Measurements from ENCODE around the gene WASF3.
A peak's percentile ranks its signal among the peaks of the same experiment; 100 is the strongest.

Gene WASF3

GRCh38 chr13:26605845-26606244, 48.4 kb downstream of the WASF3 start:
- Histone ChIP-seq H3K4me3 (ENCODE audit: low read length) (no peak overlapping the region), H2AFZ (ENCODE audit: low read length) (no peak overlapping the region), H3K79me2 (ENCODE audit: low read length) (no peaks in the 10 kb centered on the region), H3K9me2 (replicated peaks; ENCODE audit: insufficient read depth, low read length) (no peaks in the 10 kb centered on the region), H3K27ac (ENCODE audit: low read length) (no peak overlapping the region), H3K9me3 (replicated peaks; ENCODE audit: insufficient read depth, low read length) (no peaks in the 10 kb centered on the region), H3K4me2 (ENCODE audit: low read depth, low read length) (no peak overlapping the region), H3K36me3 (replicated peaks; ENCODE audit: insufficient read depth, low read length) (no peaks in the 10 kb centered on the region), H3K4me1 (ENCODE audit: low read length) (no peaks in the 10 kb centered on the region), H3K9ac (ENCODE audit: low read length) (no peak overlapping the region), H3F3A (ENCODE audit: insufficient read depth, low read length) (no peaks in the 10 kb centered on the region; the same call in 1 of the 2 replicates), H3K27me3 (replicated peaks; ENCODE audit: insufficient read depth, low read length) (no peaks in the 10 kb centered on the region), H4K20me1 (ENCODE audit: insufficient read depth, low read length) (no peaks in the 10 kb centered on the region)
- DNase-seq = no peak
- TF ChIP-seq EZH2 (optimal IDR thresholded peaks at IDR 0.05; ENCODE audit: low read depth, low read length) (no peak), CTCF (IDR thresholded peaks at IDR 0.05; ENCODE audit: low read length) (no peak), EZH2phosphoT487 (IDR thresholded peaks at IDR 0.05; ENCODE audit: low read length) (no peak)

- Histone ChIP-seq H3K9me3 (replicated peaks; ENCODE audit: insufficient read depth, low read length) (no peaks in the 10 kb centered on the region), H3K36me3 (replicated peaks; ENCODE audit: insufficient read depth, low read length) (no peaks in the 10 kb centered on the region), H3K4me3 (ENCODE audit: low read length) (no peak overlapping the region), H3K4me1 (ENCODE audit: low read length) (no peaks in the 10 kb centered on the region), H3F3A (ENCODE audit: insufficient read depth, low read length) (no peaks in the 10 kb centered on the region; the same call in 1 of the 2 replicates), H2AFZ (ENCODE audit: low read length) (no peak overlapping the region), H3K27ac (ENCODE audit: low read length) (no peak overlapping the region), H3K9ac (ENCODE audit: low read length) (no peak overlapping the region), H4K20me1 (ENCODE audit: insufficient read depth, low read length) (no peaks in the 10 kb centered on the region), H3K27me3 (replicated peaks; ENCODE audit: insufficient read depth, low read length) (no peaks in the 10 kb centered on the region), H3K9me2 (replicated peaks; ENCODE audit: insufficient read depth, low read length) (no peaks in the 10 kb centered on the region), H3K4me2 (ENCODE audit: low read depth, low read length) (no peak overlapping the region), H3K79me2 (ENCODE audit: low read length) (no peaks in the 10 kb centered on the region)
- DNase-seq = peak; percentile 59
- TF ChIP-seq CTCF (IDR thresholded peaks at IDR 0.05; ENCODE audit: low read length) (no peak), EZH2phosphoT487 (IDR thresholded peaks at IDR 0.05; ENCODE audit: low read length) (no peak), EZH2 (optimal IDR thresholded peaks at IDR 0.05; ENCODE audit: low read depth, low read length) (no peak)
Measured at GRCh38 chr13:26606631-26607030, 49.1 kb downstream of the WASF3 start.

GRCh38 chr13:26614721-26615120, 57.2 kb downstream of the WASF3 start:
- no peaks in the 10 kb centered on the region for H3K9me3 ChIP-seq (replicated peaks; ENCODE audit: insufficient read depth, low read length)
- no peaks in the 10 kb centered on the region; the same call in 1 of the 2 replicates for H3K36me3 ChIP-seq (replicated peaks; ENCODE audit: insufficient read depth, low read length)
- no peaks in the 10 kb centered on the region for H3K27me3 ChIP-seq (replicated peaks; ENCODE audit: insufficient read depth, low read length)
- H3K4me3 ChIP-seq (ENCODE audit: low read length) = no peak overlapping the region
- TF ChIP-seq CTCF (IDR thresholded peaks at IDR 0.05; ENCODE audit: low read length) (no peak), EZH2phosphoT487 (IDR thresholded peaks at IDR 0.05; ENCODE audit: low read length) (no peak), EZH2 (optimal IDR thresholded peaks at IDR 0.05; ENCODE audit: low read depth, low read length) (no peak)
- no peaks in the 10 kb centered on the region for H4K20me1 ChIP-seq (ENCODE audit: insufficient read depth, low read length)
- no peak overlapping the region for H3K27ac ChIP-seq (ENCODE audit: low read length)
- DNase-seq = no peak
- H3K79me2 ChIP-seq (ENCODE audit: low read length) = no peaks in the 10 kb centered on the region
- H3K4me2 ChIP-seq (ENCODE audit: low read depth, low read length) = no peak overlapping the region
- no peaks in the 10 kb centered on the region for H3K9me2 ChIP-seq (replicated peaks; ENCODE audit: insufficient read depth, low read length)
- H3K9ac ChIP-seq (ENCODE audit: low read length) = no peak overlapping the region
- no peaks in the 10 kb centered on the region for H3K4me1 ChIP-seq (ENCODE audit: low read length)
- no peak overlapping the region for H2AFZ ChIP-seq (ENCODE audit: low read length)
- no peaks in the 10 kb centered on the region for H3F3A ChIP-seq (ENCODE audit: insufficient read depth, low read length)
